Heart left ventricle (tissue), 13 donors: Measurements from ENCODE around the gene FBXO15.

Experiments used
- POLR2A ChIP-seq, 2 donors: fragments of 450-650 bp; IDR thresholded peaks; one replicate each; pipeline ENCODE4 v1.6.1; 2017; ENCODE audit warnings: antibody characterized with exemption in 2 of 2, mild to moderate bottlenecking in 2 of 2, moderate library complexity in 2 of 2
- TF ChIP-seq, protein P1 (sequence below), 12 donors: fragments of 200-600 bp; sonication (generic) in 4 of 12; IDR thresholded peaks; one replicate each; pipeline versions ENCODE4 v1.5.0 to v1.8.0; 2018 to 2022; ENCODE audit warnings: antibody characterized with exemption in 12 of 12, mild to moderate bottlenecking in 5 of 12
- donor health status: ischemic (EF 13 %, LVEDD 7.1; RV severe dilation, severe dysfunction).
- donor health status: DM: no; HTN: yes; CAD: no.
- donor health status: DM: no; HTN: no; CAD: no.
- donor health status: ischemic (EF 25% LVEDD 6.9; RV normal size, moderate dysfunction).
- donor health status: ischemic (EF 25% LVEDD 5.7; RV mildly dilated, moderate dysfunction).
- donor health status: ischemic (EF 35%, LVEDD 5.7; RV mildly dilated, moderate dysfunction).
- donor health status: nonischemic (EF 11% LVEDD 7.7; RV severe dilation, severe dysfunction).
- donor health status: DM: yes; HTN: yes; CAD: no.
- donor health status: PGD.
- donor health status: ischemic (EF 29% LVEDD 5.4; RV normal size, mild dysfunction).
- donor health status: nonischemic (EF 23%, LVEDD 6.1; RV moderate dilation, normal function).

DNA sequence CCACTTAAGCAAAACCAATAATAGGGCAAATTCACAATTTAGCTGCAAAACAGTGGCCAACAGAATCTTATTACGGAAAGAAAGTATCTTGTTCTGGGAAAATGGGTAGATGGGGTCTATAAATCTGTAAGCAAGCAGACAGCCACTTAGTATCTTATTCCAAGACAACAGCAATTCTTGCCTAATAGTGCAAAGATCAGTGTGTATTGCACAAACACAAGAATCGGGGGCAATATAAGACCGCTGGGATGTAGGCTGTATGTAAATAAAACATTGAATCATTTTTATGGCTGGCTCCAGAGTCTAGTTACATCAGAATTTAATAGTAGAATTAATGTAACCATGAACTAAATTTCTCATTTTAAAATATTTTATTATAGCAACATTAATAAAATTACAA, 85.6 kb downstream of the FBXO15 start:
- TF ChIP-seq, protein P1, sequence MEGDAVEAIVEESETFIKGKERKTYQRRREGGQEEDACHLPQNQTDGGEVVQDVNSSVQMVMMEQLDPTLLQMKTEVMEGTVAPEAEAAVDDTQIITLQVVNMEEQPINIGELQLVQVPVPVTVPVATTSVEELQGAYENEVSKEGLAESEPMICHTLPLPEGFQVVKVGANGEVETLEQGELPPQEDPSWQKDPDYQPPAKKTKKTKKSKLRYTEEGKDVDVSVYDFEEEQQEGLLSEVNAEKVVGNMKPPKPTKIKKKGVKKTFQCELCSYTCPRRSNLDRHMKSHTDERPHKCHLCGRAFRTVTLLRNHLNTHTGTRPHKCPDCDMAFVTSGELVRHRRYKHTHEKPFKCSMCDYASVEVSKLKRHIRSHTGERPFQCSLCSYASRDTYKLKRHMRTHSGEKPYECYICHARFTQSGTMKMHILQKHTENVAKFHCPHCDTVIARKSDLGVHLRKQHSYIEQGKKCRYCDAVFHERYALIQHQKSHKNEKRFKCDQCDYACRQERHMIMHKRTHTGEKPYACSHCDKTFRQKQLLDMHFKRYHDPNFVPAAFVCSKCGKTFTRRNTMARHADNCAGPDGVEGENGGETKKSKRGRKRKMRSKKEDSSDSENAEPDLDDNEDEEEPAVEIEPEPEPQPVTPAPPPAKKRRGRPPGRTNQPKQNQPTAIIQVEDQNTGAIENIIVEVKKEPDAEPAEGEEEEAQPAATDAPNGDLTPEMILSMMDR (IDR thresholded peaks at IDR 0.05): no peak
- TF ChIP-seq POLR2A (IDR thresholded peaks at IDR 0.05): no peak
